ENCODE measurements around the gene RDM1.
A peak's percentile ranks its signal among the peaks of the same experiment; 100 is the strongest.

RDM1 gene

GRCh38 chr17:35890774-35891155 is 39.8 kb downstream of the RDM1 start:
- Histone ChIP-seq H3K4me1 (ENCODE audit: control insufficient read depth in 2 of 2, insufficient read depth in 2 of 2, low read length in 2 of 2) (no peaks in the 10 kb centered on the region), H3K4me3 (ENCODE audit: low read length in 2 of 2) (no peak overlapping the region), H3K27me3 (ENCODE audit: control insufficient read depth in 2 of 2, insufficient read depth in 2 of 2, low read length in 2 of 2) (no peaks in the 10 kb centered on the region), H3K9me3 (ENCODE audit: control insufficient read depth in 2 of 2, low read length in 2 of 2) (no peaks in the 10 kb centered on the region), H3K9ac (ENCODE audit: low read depth in 1 of 2, low read length in 2 of 2) (no peak overlapping the region), H3K36me3 (ENCODE audit: control insufficient read depth in 2 of 2, insufficient read depth in 2 of 2, low read length in 2 of 2) (no peaks in the 10 kb centered on the region), H3K27ac (ENCODE audit: low read depth in 2 of 2, low read length in 2 of 2) (peak overlapping the region in 1 of 2 donors; percentile 6)

DNA sequence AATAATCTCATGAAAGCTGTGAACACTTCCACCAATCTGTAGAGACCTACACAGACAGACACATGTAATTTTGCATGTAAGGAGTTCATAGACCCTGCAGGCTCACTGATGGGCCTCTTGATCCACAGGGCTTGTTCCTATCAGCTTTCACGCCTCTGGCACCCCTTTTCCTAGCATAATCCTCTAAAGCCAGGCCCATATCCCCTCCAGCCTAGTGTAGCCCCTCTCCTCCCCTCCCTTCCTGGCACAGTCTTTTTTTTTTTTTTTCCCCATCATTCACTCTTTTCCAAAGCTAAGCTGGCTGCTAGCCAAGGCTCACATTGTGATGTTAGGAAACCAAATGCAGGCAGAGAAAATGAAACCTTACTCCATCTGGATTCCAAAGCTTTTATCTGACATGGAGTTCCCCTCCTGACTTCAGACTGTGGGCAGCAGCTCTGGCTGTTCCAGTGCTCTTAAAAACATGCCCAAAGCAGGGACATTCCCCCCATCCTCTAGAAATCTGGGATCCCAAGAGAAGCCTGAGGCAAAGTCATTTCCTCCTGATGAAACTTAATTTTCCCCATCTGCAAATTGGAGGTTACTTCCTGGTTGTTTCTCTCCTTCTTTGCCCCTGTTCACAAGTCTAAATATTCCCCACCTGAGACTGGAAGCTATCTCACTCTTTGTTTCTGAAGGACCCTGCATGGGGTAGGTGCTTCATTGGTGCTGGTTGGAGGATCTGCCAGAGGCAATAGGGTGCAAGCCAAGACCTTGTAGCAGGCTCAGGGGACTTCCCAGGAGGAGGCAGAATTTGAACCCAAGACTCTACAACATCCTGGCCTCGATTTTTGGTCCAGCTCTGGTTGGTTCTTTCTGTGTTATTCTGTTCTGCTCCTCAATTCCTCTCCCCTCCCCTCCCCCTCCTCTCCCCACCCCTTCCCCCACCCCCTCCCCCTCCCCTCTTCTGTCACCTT is 40.5 kb downstream of the RDM1 start:
- Histone ChIP-seq H3K9me3 (ENCODE audit: control insufficient read depth in 2 of 2, low read length in 2 of 2) (no peaks in the 10 kb centered on the region), H3K27me3 (ENCODE audit: control insufficient read depth in 2 of 2, insufficient read depth in 2 of 2, low read length in 2 of 2) (no peaks in the 10 kb centered on the region), H3K4me3 (ENCODE audit: low read length in 2 of 2) (no peak overlapping the region), H3K36me3 (ENCODE audit: control insufficient read depth in 2 of 2, insufficient read depth in 2 of 2, low read length in 2 of 2) (no peaks in the 10 kb centered on the region), H3K4me1 (ENCODE audit: control insufficient read depth in 2 of 2, insufficient read depth in 2 of 2, low read length in 2 of 2) (no peaks in the 10 kb centered on the region), H3K27ac (ENCODE audit: low read depth in 2 of 2, low read length in 2 of 2) (peak overlapping the region in 1 of 2 donors; percentile 9), H3K9ac (ENCODE audit: low read depth in 1 of 2, low read length in 2 of 2) (no peak overlapping the region)

DNA sequence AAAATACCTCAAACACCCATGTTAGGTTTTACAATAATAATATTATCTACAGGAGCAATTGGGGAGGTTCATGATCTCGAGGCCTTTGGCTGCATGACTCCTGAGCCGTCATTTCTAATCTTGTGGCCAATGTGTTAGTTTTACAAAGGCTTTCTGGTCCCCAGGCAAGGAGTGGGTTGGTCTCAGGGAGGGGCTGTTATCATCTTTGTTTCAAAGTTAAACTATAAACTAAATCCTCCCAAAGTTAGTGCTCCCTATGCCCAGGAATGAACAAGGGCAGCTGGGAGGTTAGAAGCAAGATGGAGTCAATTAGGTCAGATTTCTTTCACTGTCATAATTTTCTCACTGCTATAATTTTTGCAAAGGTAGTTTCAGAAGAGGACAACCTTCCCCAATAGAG is 41.3 kb downstream of the RDM1 start:
- no peak overlapping the region for H3K27ac ChIP-seq (ENCODE audit: low read depth in 2 of 2, low read length in 2 of 2)

DNA sequence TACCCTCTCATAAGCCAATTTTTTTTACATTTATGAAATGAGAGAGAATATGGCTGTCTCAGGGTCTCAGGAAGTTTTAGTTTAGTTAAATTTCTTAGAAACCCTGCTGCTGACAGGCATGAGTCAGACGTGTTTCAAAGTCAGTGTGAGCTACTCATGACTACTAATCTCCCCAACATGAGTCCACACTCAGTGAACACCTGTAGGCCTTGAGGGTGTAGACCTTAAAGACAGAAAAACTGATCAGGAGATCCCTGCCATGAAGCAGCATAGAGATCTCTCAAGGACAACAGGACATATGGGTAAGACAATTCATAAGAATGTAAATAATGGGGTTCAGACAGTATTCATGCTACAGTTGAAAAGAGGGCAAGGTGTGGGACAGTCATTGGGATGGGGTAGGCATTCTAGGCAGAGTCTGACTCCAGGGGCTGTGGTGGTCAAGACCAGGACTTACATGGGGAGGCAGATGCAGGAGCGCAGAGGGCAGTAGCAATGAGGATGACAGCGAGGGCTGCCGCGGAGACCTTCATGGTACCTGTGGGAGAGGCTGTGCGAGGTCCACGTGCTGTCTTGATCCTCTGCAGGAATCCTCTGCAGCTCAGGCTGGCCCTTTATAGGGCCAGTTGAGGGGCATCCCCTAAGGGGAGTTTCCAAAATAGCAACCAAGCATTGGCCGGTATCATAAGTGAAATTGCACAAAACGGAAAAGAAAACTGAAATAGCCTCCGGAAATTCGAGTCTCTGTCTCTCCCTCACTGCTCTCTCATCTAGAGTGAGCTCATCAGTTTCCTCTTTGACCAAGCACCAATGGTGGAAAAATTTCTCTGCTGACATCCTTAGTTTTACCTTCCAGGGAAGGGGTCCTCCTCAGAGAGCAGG is 50.6 kb downstream of the RDM1 start, which contains the start of gene CCL5:
Gene CCL5 (minus strand): TSS at position 588 of the 882 bp plus-strand sequence.
- H3K4me1 ChIP-seq (ENCODE audit: control insufficient read depth in 2 of 2, insufficient read depth in 2 of 2, low read length in 2 of 2): no peaks in the 10 kb centered on the region
- no peak within 1 kb of the TSS for H3K9ac ChIP-seq (ENCODE audit: low read depth in 1 of 2, low read length in 2 of 2)
- H3K27ac ChIP-seq (ENCODE audit: low read depth in 2 of 2, low read length in 2 of 2): peak within 1 kb of the TSS; percentile 28 to 36
- no peaks in the 10 kb centered on the region for H3K9me3 ChIP-seq (ENCODE audit: control insufficient read depth in 2 of 2, low read length in 2 of 2)
- H3K36me3 ChIP-seq (ENCODE audit: control insufficient read depth in 2 of 2, insufficient read depth in 2 of 2, low read length in 2 of 2): no peaks in the 10 kb centered on the region
- H3K4me3 ChIP-seq (ENCODE audit: low read length in 2 of 2): peak within 1 kb of the TSS; percentile 1 to 58
- H3K27me3 ChIP-seq (ENCODE audit: control insufficient read depth in 2 of 2, insufficient read depth in 2 of 2, low read length in 2 of 2): peaks cover 0 to 2% of the 10 kb centered on the region in 2 donors

More for the DNA sequence above, 41.3 kb downstream of the RDM1 start:
- H3K9ac ChIP-seq (ENCODE audit: low read depth in 1 of 2, low read length in 2 of 2): no peak overlapping the region
- H3K4me3 ChIP-seq (ENCODE audit: low read length in 2 of 2): no peak overlapping the region
- H3K9me3 ChIP-seq (ENCODE audit: control insufficient read depth in 2 of 2, low read length in 2 of 2): no peaks in the 10 kb centered on the region
- no peaks in the 10 kb centered on the region for H3K4me1 ChIP-seq (ENCODE audit: control insufficient read depth in 2 of 2, insufficient read depth in 2 of 2, low read length in 2 of 2)
- H3K27me3 ChIP-seq (ENCODE audit: control insufficient read depth in 2 of 2, insufficient read depth in 2 of 2, low read length in 2 of 2): no peaks in the 10 kb centered on the region
- H3K36me3 ChIP-seq (ENCODE audit: control insufficient read depth in 2 of 2, insufficient read depth in 2 of 2, low read length in 2 of 2): no peaks in the 10 kb centered on the region

GRCh38 chr17:35878361-35878760 is 52.2 kb downstream of the RDM1 start:
- Histone ChIP-seq H3K27me3 (ENCODE audit: control insufficient read depth in 2 of 2, insufficient read depth in 2 of 2, low read length in 2 of 2) (peaks cover 0 to 2% of the 10 kb centered on the region in 2 donors), H3K36me3 (ENCODE audit: control insufficient read depth in 2 of 2, insufficient read depth in 2 of 2, low read length in 2 of 2) (no peaks in the 10 kb centered on the region), H3K4me3 (ENCODE audit: low read length in 2 of 2) (peak overlapping the region in 1 of 2 donors; percentile 37), H3K27ac (ENCODE audit: low read depth in 2 of 2, low read length in 2 of 2) (peak overlapping the region in 1 of 2 donors; percentile 38), H3K4me1 (ENCODE audit: control insufficient read depth in 2 of 2, insufficient read depth in 2 of 2, low read length in 2 of 2) (no peaks in the 10 kb centered on the region), H3K9ac (ENCODE audit: low read depth in 1 of 2, low read length in 2 of 2) (no peak overlapping the region), H3K9me3 (ENCODE audit: control insufficient read depth in 2 of 2, low read length in 2 of 2) (no peaks in the 10 kb centered on the region)

DNA sequence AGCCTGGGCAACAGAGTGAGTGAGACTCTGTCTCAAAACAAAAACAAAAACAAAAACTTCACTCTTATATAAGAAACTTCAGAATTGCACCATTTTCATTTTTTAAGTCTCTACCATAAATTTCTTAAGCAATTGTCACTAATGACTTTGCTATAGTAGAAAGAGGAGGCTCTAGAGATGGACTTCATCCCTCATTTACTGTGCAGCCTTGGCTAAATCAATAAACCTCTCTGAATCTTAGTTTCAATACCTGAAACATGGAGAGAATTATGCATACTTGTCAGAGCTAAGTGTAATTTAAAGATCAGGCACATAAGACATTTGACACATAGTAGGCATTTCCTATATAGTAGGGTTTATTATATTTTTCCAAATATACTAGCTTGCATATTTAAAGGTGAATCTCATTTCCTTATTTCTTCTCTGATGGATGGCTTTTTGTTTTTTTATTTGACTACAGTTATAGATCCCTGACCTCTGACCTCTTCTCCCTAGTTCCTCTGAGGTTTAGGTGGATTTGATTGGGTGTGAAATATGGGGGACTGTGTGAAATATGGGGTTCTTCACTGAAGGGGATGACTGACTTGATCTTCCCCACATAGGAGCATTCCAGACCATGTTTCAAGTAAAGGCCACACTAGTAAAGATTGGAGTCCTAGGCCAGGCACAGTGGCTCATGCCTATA is 53.1 kb downstream of the RDM1 start:
- no peaks in the 10 kb centered on the region for H3K36me3 ChIP-seq (ENCODE audit: control insufficient read depth in 2 of 2, insufficient read depth in 2 of 2, low read length in 2 of 2)
- H3K4me3 ChIP-seq (ENCODE audit: low read length in 2 of 2): peak overlapping the region in 1 of 2 donors; percentile 9
- peaks cover 0 to 2% of the 10 kb centered on the region in 2 donors for H3K27me3 ChIP-seq (ENCODE audit: control insufficient read depth in 2 of 2, insufficient read depth in 2 of 2, low read length in 2 of 2)
- no peaks in the 10 kb centered on the region for H3K9me3 ChIP-seq (ENCODE audit: control insufficient read depth in 2 of 2, low read length in 2 of 2)
- no peak overlapping the region for H3K27ac ChIP-seq (ENCODE audit: low read depth in 2 of 2, low read length in 2 of 2)
- no peak overlapping the region for H3K9ac ChIP-seq (ENCODE audit: low read depth in 1 of 2, low read length in 2 of 2)
- no peaks in the 10 kb centered on the region for H3K4me1 ChIP-seq (ENCODE audit: control insufficient read depth in 2 of 2, insufficient read depth in 2 of 2, low read length in 2 of 2)

DNA sequence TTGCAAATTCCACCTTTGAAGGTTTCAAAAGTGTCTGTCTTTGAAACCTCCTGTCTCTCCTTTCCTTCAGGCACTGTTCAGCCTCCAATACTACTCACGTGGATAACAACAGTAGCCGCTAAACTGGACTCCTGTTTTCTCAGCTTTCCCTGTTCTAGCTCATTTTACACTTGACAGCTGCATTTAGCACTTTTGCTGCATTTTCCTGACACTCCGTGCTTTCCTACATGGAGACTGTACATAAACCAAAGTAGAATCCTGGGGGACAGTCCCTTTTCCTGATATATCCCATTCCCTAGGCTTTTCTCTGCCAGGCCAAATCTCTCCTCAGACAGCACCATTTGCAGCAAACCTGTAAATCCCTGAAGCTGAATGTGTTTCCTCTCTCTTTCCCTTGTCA is 54.0 kb downstream of the RDM1 start:
- H3K9me3 ChIP-seq (ENCODE audit: control insufficient read depth in 2 of 2, low read length in 2 of 2): no peaks in the 10 kb centered on the region
- H3K9ac ChIP-seq (ENCODE audit: low read depth in 1 of 2, low read length in 2 of 2): no peak overlapping the region
- H3K4me1 ChIP-seq (ENCODE audit: control insufficient read depth in 2 of 2, insufficient read depth in 2 of 2, low read length in 2 of 2): no peaks in the 10 kb centered on the region
- no peaks in the 10 kb centered on the region for H3K36me3 ChIP-seq (ENCODE audit: control insufficient read depth in 2 of 2, insufficient read depth in 2 of 2, low read length in 2 of 2)
- H3K27me3 ChIP-seq (ENCODE audit: control insufficient read depth in 2 of 2, insufficient read depth in 2 of 2, low read length in 2 of 2): peaks cover 0 to 2% of the 10 kb centered on the region in 2 donors
- H3K4me3 ChIP-seq (ENCODE audit: low read length in 2 of 2): peak overlapping the region in 1 of 2 donors; percentile 22
- H3K27ac ChIP-seq (ENCODE audit: low read depth in 2 of 2, low read length in 2 of 2): no peak overlapping the region

GRCh38 chr17:35875800-35876139 is 54.8 kb downstream of the RDM1 start:
- Histone ChIP-seq H3K27ac (ENCODE audit: low read depth in 2 of 2, low read length in 2 of 2) (no peak overlapping the region), H3K9ac (ENCODE audit: low read depth in 1 of 2, low read length in 2 of 2) (no peak overlapping the region), H3K36me3 (ENCODE audit: control insufficient read depth in 2 of 2, insufficient read depth in 2 of 2, low read length in 2 of 2) (no peaks in the 10 kb centered on the region), H3K9me3 (ENCODE audit: control insufficient read depth in 2 of 2, low read length in 2 of 2) (no peaks in the 10 kb centered on the region), H3K4me1 (ENCODE audit: control insufficient read depth in 2 of 2, insufficient read depth in 2 of 2, low read length in 2 of 2) (no peaks in the 10 kb centered on the region), H3K27me3 (ENCODE audit: control insufficient read depth in 2 of 2, insufficient read depth in 2 of 2, low read length in 2 of 2) (peaks cover 0 to 2% of the 10 kb centered on the region in 2 donors), H3K4me3 (ENCODE audit: low read length in 2 of 2) (peak overlapping the region in 1 of 2 donors; percentile 33)

GRCh38 chr17:35875072-35875799 is 55.3 kb downstream of the RDM1 start:
- peaks cover 0 to 2% of the 10 kb centered on the region in 2 donors for H3K27me3 ChIP-seq (ENCODE audit: control insufficient read depth in 2 of 2, insufficient read depth in 2 of 2, low read length in 2 of 2)
- H3K4me3 ChIP-seq (ENCODE audit: low read length in 2 of 2): no peak overlapping the region
- no peaks in the 10 kb centered on the region for H3K9me3 ChIP-seq (ENCODE audit: control insufficient read depth in 2 of 2, low read length in 2 of 2)
- no peaks in the 10 kb centered on the region for H3K4me1 ChIP-seq (ENCODE audit: control insufficient read depth in 2 of 2, insufficient read depth in 2 of 2, low read length in 2 of 2)
- H3K9ac ChIP-seq (ENCODE audit: low read depth in 1 of 2, low read length in 2 of 2): no peak overlapping the region
- H3K36me3 ChIP-seq (ENCODE audit: control insufficient read depth in 2 of 2, insufficient read depth in 2 of 2, low read length in 2 of 2): no peaks in the 10 kb centered on the region
- no peak overlapping the region for H3K27ac ChIP-seq (ENCODE audit: low read depth in 2 of 2, low read length in 2 of 2)
